ENCODE data around the gene KRTAP7-1.

KRTAP7-1 gene, protein sequence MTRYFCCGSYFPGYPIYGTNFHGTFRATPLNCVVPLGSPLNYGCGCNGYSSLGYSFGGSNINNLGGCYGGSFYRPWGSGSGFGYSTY

DNA sequence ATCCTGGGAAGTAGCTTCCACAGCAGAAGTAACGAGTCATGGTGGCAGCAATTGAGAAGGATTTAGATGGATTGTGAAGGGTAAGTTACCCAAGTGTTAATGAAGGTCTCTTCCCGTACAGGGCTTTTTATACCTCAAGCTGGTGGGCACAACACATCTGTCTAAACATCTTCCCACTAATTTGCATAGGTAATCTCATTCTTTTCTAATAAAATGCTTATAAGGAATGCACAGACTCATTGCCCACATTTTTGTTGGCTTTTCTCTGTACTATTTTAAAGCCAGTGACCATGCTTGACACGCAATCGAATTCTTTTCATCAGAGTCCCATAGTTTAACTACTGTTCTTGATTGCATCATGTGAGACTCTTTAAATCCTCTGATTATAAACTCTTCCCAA, at the start of gene KRTAP7-1:
KRTAP7-1 (minus strand) TSS at position 101 of the 400 bp plus-strand sequence; CDS start at position 40, 61 bp downstream.
- Mint-ChIP-seq H3K27me3 (no peaks in the 10 kb centered on the region), H3K4me3 (no peak within 1 kb of the TSS), H3K9me3 (peaks cover 4% of the 10 kb centered on the region), H3K4me1 (no peaks in the 10 kb centered on the region), H3K27ac (no peak within 1 kb of the TSS), H3K36me3 (no peaks in the 10 kb centered on the region)
- DNase-seq (ENCODE audit: low spot score in 2 of 2): no peak
- ATAC-seq (ENCODE audit: low read depth): no peak

DNA sequence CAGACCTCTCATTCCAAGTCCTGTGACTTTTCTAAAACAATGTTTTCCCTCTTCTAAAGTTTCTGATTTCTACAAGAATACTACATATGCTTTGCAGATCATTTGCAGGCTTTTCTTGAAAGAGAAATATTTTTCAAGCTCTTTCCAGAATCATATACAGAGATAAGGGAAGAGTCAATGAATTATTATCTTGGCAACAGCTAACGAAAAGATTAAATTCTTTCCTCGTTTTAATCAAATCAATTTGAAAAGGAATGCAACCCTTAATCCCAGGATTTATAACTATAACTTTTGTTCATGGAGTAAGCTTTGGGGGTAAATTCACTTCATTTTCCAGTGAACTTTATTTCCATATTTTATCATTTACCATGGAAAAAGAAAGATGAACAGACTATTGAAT, 45.0 kb upstream of the KRTAP7-1 start:
- H3K4me3 Mint-ChIP-seq: no peak overlapping the region
- no peaks in the 10 kb centered on the region for H3K4me1 Mint-ChIP-seq
- H3K27me3 Mint-ChIP-seq: no peaks in the 10 kb centered on the region
- ATAC-seq (ENCODE audit: low read depth) (no peak), DNase-seq (ENCODE audit: low spot score in 2 of 2) (no peak)
- no peak overlapping the region for H3K27ac Mint-ChIP-seq
- no peaks in the 10 kb centered on the region for H3K9me3 Mint-ChIP-seq
- no peaks in the 10 kb centered on the region for H3K36me3 Mint-ChIP-seq

- no peaks in the 10 kb centered on the region for H3K36me3 Mint-ChIP-seq
- ATAC-seq (ENCODE audit: low read depth) (no peak), DNase-seq (ENCODE audit: low spot score in 2 of 2) (no peak)
- no peaks in the 10 kb centered on the region for H3K4me1 Mint-ChIP-seq
- no peak overlapping the region for H3K27ac Mint-ChIP-seq
- H3K9me3 Mint-ChIP-seq: peaks cover 8% of the 10 kb centered on the region
- H3K4me3 Mint-ChIP-seq: no peak overlapping the region
- H3K27me3 Mint-ChIP-seq: no peaks in the 10 kb centered on the region
These were observed 18.3 kb upstream of the KRTAP7-1 start for GRCh38 chr21:30847627-30848500.

- DNase-seq (ENCODE audit: low spot score in 2 of 2): no peak
- Mint-ChIP-seq H3K27me3 (no peaks in the 10 kb centered on the region), H3K4me1 (no peaks in the 10 kb centered on the region), H3K27ac (no peak overlapping the region), H3K4me3 (no peak overlapping the region), H3K9me3 (peaks cover 5% of the 10 kb centered on the region), H3K36me3 (no peaks in the 10 kb centered on the region)
- no peak for ATAC-seq (ENCODE audit: low read depth)
These were observed 13.4 kb upstream of the KRTAP7-1 start for GRCh38 chr21:30842990-30843389.

GRCh38 chr21:30839304-30839703, 9.7 kb upstream of the KRTAP7-1 start:
- Mint-ChIP-seq H3K27ac (no peak overlapping the region), H3K4me3 (no peak overlapping the region), H3K4me1 (no peaks in the 10 kb centered on the region), H3K36me3 (no peaks in the 10 kb centered on the region), H3K27me3 (no peaks in the 10 kb centered on the region), H3K9me3 (no peaks in the 10 kb centered on the region)
- DNase-seq (ENCODE audit: low spot score in 2 of 2): no peak
- ATAC-seq (ENCODE audit: low read depth): no peak

GRCh38 chr21:30838536-30838935, 9.0 kb upstream of the KRTAP7-1 start:
- no peaks in the 10 kb centered on the region for H3K36me3 Mint-ChIP-seq
- H3K4me3 Mint-ChIP-seq: no peak overlapping the region
- DNase-seq (ENCODE audit: low spot score in 2 of 2) (no peak), ATAC-seq (ENCODE audit: low read depth) (no peak)
- no peaks in the 10 kb centered on the region for H3K4me1 Mint-ChIP-seq
- no peak overlapping the region for H3K27ac Mint-ChIP-seq
- no peaks in the 10 kb centered on the region for H3K27me3 Mint-ChIP-seq
- no peaks in the 10 kb centered on the region for H3K9me3 Mint-ChIP-seq

DNA sequence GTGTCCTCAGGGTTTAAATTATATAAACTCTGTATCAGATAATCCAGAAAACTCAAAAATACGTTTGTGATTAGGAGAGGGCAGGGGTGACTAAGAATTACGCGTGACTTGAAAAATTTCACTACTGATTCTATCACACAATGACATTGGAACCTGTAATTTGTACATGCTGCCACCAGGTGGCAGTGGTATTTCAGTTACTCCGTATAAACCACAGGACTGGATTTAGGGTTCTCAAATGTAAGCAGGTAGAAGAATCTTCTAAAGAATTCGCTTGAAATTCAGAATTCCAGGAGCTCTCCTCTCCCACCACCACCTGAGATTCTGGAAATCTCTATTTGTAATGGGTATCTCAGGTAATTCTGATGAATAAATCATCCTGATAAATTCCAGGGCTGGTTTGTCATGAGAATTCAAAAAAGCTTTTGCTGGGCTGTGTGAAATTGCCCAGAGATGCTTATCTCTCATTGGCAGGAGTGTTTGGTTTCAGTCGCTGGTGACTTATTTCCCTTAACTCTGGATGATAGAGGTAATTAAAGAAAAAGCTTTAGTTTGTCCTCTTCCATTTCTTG, 1.7 kb upstream of the KRTAP7-1 start:
- Mint-ChIP-seq H3K27me3 (no peaks in the 10 kb centered on the region), H3K4me3 (no peak overlapping the region), H3K4me1 (no peaks in the 10 kb centered on the region), H3K9me3 (peaks cover 2% of the 10 kb centered on the region), H3K27ac (no peak overlapping the region), H3K36me3 (no peaks in the 10 kb centered on the region)
- ATAC-seq (ENCODE audit: low read depth) (no peak), DNase-seq (ENCODE audit: low spot score in 2 of 2) (no peak)

DNA sequence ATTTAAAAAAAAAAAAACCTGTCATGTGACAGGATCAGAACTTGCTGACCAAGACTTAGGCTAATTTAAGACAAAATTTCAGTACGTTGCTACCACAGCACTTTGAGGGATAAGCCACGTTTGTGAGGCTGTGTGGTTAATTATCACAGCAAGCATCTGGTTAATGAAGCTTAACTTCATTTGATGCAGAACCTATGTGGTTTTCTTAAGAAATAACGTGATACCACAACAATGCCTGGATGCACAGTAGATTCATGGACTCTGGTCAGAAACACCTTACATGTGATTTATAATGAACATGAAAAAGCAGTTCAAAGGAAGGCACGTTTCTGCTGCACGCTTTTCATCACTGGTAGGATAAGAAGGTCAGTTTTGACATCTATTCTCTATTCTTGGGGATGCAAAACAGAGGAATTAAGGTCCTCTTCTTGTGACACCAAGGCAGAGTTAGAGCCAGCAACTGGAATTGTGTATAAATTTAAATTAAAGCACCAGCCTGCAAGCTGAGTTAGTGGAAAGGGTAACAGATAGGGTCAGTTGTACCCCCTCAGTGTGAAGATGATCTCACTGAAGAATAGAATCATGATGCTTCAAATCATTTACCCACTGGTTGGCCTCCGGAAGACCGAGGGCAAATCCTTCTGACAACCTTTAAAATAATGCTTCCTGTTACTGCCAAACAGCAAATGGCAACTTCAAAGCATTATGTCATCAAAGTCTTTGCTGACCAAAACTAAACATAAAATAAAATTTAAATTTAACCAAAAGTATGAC, 10.5 kb downstream of the KRTAP7-1 start:
- Mint-ChIP-seq H3K4me1 (no peaks in the 10 kb centered on the region), H3K36me3 (no peaks in the 10 kb centered on the region), H3K27me3 (no peaks in the 10 kb centered on the region), H3K9me3 (peaks cover 5% of the 10 kb centered on the region), H3K27ac (no peak overlapping the region), H3K4me3 (no peak overlapping the region)
- ATAC-seq (ENCODE audit: low read depth) (no peak), DNase-seq (ENCODE audit: low spot score in 2 of 2) (no peak)

- no peaks in the 10 kb centered on the region for H3K36me3 Mint-ChIP-seq
- H3K4me1 Mint-ChIP-seq: no peaks in the 10 kb centered on the region
- no peak for DNase-seq (ENCODE audit: low spot score in 2 of 2)
- no peak for ATAC-seq (ENCODE audit: low read depth)
- H3K27me3 Mint-ChIP-seq: no peaks in the 10 kb centered on the region
- H3K9me3 Mint-ChIP-seq: no peaks in the 10 kb centered on the region
- H3K27ac Mint-ChIP-seq: no peak within 1 kb of the TSS
- no peak within 1 kb of the TSS for H3K4me3 Mint-ChIP-seq
These were observed 16.4 kb downstream of the KRTAP7-1 start, which contains the start of gene KRTAP8-1 for GRCh38 chr21:30813174-30813573. Gene KRTAP8-1, minus strand, starts transcription at chr21:30813274. Its CDS starts 54 bp downstream, at chr21:30813220.

GRCh38 chr21:30800605-30801004, 29.0 kb downstream of the KRTAP7-1 start:
- H3K27ac Mint-ChIP-seq: no peak overlapping the region

DNA sequence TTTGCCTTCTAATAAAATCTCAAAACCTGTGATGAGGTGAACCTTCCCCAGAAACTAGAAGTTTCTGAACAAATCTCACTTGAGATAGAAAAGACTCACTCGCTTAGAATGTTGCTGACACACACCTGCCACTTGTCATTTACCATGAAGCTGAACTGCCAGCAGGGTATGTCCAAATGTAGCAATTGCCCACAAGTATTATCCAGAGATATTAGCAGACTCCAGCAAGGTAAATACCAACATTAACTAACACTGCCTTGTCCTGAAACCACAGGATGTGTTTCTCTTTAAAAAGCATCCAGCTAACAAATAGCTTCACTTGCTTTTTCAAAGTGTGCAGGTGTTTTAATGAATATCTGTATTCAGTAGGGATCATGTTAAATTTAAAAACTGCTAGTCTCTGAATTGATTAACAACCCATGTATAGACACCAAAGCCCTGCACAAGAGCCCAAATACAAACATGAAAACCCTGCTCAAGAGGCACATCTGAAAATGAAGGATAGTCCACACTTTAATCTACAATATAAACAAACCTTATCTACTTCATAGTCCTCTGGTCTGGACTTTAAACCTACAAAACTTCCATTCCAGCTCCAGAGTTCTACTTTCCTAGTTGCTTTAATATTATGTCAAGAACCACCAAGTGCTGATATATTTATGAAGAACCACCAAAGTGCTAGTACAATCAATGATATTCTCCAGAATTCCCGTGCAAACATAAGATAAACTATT, 35.8 kb downstream of the KRTAP7-1 start:
- Mint-ChIP-seq H3K9me3 (no peaks in the 10 kb centered on the region), H3K27ac (no peak overlapping the region), H3K27me3 (no peaks in the 10 kb centered on the region), H3K4me3 (no peak overlapping the region), H3K36me3 (no peaks in the 10 kb centered on the region), H3K4me1 (no peaks in the 10 kb centered on the region)
- DNase-seq (ENCODE audit: low spot score in 2 of 2) (no peak), ATAC-seq (ENCODE audit: low read depth) (no peak)

More at GRCh38 chr21:30800605-30801004, 29.0 kb downstream of the KRTAP7-1 start:
- ATAC-seq (ENCODE audit: low read depth): no peak
- Mint-ChIP-seq H3K4me3 (no peak overlapping the region), H3K36me3 (no peaks in the 10 kb centered on the region), H3K4me1 (no peaks in the 10 kb centered on the region), H3K27me3 (no peaks in the 10 kb centered on the region), H3K9me3 (no peaks in the 10 kb centered on the region)
- no peak for DNase-seq (ENCODE audit: low spot score in 2 of 2)

DNA sequence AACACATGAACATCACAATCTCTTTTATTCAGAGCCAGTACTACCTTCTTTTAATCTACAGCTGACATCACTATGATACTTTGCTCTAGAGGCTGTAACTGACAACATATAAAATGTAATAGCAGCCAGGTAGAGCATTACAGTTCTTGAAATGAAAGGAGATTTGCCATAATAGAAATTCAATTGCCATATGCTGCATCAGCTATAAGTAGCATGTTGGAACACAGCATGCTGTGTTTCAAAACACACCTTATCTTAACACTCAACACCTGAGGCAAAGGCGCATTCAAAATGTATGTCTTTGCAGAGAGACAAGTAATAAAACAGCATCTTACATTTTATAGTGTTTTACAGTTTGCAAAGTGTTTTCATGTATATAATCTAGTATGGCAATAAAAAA, 50.3 kb downstream of the KRTAP7-1 start:
- no peaks in the 10 kb centered on the region for H3K27me3 Mint-ChIP-seq
- no peaks in the 10 kb centered on the region for H3K36me3 Mint-ChIP-seq
- H3K4me1 Mint-ChIP-seq: no peaks in the 10 kb centered on the region
- peaks cover 4% of the 10 kb centered on the region for H3K9me3 Mint-ChIP-seq
- H3K4me3 Mint-ChIP-seq: no peak overlapping the region
- DNase-seq (ENCODE audit: low spot score in 2 of 2): no peak
- no peak for ATAC-seq (ENCODE audit: low read depth)
- H3K27ac Mint-ChIP-seq: no peak overlapping the region

Measured in memory B cell (primary cell).